ENCODE data around the gene NPTX2. TPM values are rescaled to one million over a fixed set of nuclear protein-coding genes. Genes with fewer than 3 reads are reported as not detected.

NPTX2 gene
- total RNA-seq, 1 donor from 2014 or later, result under 0.01 TPM

- no peaks in the 10 kb centered on the region for H3K27me3 ChIP-seq (ENCODE audit: control insufficient read depth, insufficient read depth, low read length)
- TF ChIP-seq CTCF (IDR thresholded peaks at IDR 0.05; ENCODE audit: insufficient read depth, low read length, severe bottlenecking), result no peak
- no peak for FAIRE-seq
Observed at GRCh38 chr7:98669329-98670000, 52.4 kb downstream of the NPTX2 start.

DNA sequence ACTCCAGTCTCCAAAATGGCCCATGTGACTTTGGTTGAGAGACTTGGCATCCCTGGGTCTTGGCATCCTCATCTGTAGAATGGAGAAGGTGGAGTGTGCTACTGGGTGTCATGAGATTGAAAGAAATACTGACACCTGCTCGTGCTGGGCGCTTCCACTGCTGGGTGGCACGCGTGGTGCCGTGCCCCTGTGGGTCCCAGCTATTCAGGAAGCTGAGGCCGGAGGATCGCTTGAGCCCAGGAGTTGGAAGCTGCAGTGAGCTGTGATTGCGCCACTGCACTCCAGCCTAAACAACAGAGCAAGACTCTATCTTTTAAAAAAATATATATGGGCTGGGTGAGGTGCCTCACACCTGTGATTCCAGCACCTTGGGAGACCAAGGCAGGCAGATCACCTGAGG, 53.1 kb downstream of the NPTX2 start:
- Histone ChIP-seq H3K27me3 (ENCODE audit: control insufficient read depth, insufficient read depth, low read length) (no peaks in the 10 kb centered on the region), H3K36me3 (ENCODE audit: control insufficient read depth, insufficient read depth, low read length) (no peaks in the 10 kb centered on the region), H3K4me3 (ENCODE audit: low read depth, low read length) (no peak overlapping the region)
- no peak for TF ChIP-seq CTCF (IDR thresholded peaks at IDR 0.05; ENCODE audit: insufficient read depth, low read length, severe bottlenecking)
- FAIRE-seq (no peak), DNase-seq (ENCODE audit: low read depth) (no peak)

More at GRCh38 chr7:98669329-98670000, 52.4 kb downstream of the NPTX2 start:
- H3K36me3 ChIP-seq (ENCODE audit: control insufficient read depth, insufficient read depth, low read length), result no peaks in the 10 kb centered on the region
- H3K4me3 ChIP-seq (ENCODE audit: low read depth, low read length), result no peak overlapping the region
- DNase-seq (ENCODE audit: low read depth), result no peak

DNA sequence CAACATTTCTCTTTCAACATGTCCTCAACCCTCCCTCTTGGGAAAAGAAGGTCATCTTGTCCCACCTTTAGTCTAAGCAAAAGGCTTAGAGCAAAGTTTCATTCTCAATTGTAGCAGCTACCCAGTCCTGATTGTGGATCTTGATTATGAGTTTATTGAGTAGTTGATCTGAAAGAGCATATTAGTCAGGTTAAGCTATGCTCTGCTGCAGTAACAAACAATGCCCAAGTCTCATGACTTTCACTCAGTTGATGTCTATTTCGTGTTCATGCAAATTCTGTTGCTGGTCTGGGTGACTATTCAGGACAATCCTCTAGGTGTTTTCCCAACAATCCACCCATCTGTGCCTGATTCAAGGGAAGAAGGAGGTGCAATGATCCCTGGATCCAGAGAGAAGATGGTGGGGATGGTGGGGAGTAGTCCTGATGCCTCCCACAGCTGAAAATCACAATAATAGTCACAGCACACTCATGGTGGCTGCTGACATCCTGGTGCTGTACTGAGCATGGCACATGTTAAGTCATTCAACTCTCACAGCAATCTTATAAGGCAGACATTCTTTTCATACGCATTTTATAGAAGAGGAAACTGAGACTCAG, 54.7 kb downstream of the NPTX2 start:
- TF ChIP-seq CTCF (IDR thresholded peaks at IDR 0.05; ENCODE audit: insufficient read depth, low read length, severe bottlenecking), result no peak
- H3K4me3 ChIP-seq (ENCODE audit: low read depth, low read length), result no peak overlapping the region
- no peak for DNase-seq (ENCODE audit: low read depth)
- H3K27me3 ChIP-seq (ENCODE audit: control insufficient read depth, insufficient read depth, low read length), result no peaks in the 10 kb centered on the region
- no peak for FAIRE-seq
- no peaks in the 10 kb centered on the region for H3K36me3 ChIP-seq (ENCODE audit: control insufficient read depth, insufficient read depth, low read length)

GRCh38 chr7:98674461-98674860, 57.4 kb downstream of the NPTX2 start:
- no peaks in the 10 kb centered on the region for H3K27me3 ChIP-seq (ENCODE audit: control insufficient read depth, insufficient read depth, low read length)
- no peak overlapping the region for H3K4me3 ChIP-seq (ENCODE audit: low read depth, low read length)
- no peak for FAIRE-seq
- no peaks in the 10 kb centered on the region for H3K36me3 ChIP-seq (ENCODE audit: control insufficient read depth, insufficient read depth, low read length)
- no peak for TF ChIP-seq CTCF (IDR thresholded peaks at IDR 0.05; ENCODE audit: insufficient read depth, low read length, severe bottlenecking)
- DNase-seq (ENCODE audit: low read depth), result no peak

DNA sequence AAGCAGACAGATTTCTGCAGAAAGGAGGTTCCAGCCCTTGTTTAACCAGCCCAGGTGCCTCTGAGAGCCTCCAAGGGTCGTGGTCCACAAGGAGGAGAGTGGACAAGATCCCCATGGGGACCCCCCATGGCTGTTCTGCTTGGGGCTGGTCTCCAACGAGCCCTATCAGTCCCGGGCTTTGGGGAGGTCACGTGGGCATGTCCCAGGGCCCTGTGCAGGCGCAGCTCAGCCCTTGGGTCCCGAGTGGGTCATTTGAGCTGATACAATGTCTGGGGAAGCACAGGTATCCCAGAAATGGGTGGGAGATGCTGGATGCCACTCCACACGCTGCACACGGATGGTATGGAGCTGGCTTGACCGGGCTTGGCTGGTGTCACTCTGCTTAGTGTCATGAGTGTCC, 57.8 kb downstream of the NPTX2 start:
- Histone ChIP-seq H3K36me3 (ENCODE audit: control insufficient read depth, insufficient read depth, low read length) (no peaks in the 10 kb centered on the region), H3K27me3 (ENCODE audit: control insufficient read depth, insufficient read depth, low read length) (no peaks in the 10 kb centered on the region), H3K4me3 (ENCODE audit: low read depth, low read length) (no peak overlapping the region)
- no peak for DNase-seq (ENCODE audit: low read depth)
- no peak for FAIRE-seq
- no peak for TF ChIP-seq CTCF (IDR thresholded peaks at IDR 0.05; ENCODE audit: insufficient read depth, low read length, severe bottlenecking)

Data from bronchial epithelial cell (primary cell).